GM21526 (cell line): ENCODE results near the gene SLC15A2.
"Not testable (repeated sequence)": the region's sequence is repeated elsewhere in the genome, so short reads cannot be mapped to it uniquely, and the experiment has no call there.

Experiments
- ATAC-seq: cut with Tn5 transposase; IDR thresholded peaks from one replicate; pipeline ENCODE4 v1.9.1; 2021; ENCODE audit warnings: moderate library complexity; ENCODE audit not compliant: unreplicated experiment, low FRiP score

The SLC15A2 gene, protein sequence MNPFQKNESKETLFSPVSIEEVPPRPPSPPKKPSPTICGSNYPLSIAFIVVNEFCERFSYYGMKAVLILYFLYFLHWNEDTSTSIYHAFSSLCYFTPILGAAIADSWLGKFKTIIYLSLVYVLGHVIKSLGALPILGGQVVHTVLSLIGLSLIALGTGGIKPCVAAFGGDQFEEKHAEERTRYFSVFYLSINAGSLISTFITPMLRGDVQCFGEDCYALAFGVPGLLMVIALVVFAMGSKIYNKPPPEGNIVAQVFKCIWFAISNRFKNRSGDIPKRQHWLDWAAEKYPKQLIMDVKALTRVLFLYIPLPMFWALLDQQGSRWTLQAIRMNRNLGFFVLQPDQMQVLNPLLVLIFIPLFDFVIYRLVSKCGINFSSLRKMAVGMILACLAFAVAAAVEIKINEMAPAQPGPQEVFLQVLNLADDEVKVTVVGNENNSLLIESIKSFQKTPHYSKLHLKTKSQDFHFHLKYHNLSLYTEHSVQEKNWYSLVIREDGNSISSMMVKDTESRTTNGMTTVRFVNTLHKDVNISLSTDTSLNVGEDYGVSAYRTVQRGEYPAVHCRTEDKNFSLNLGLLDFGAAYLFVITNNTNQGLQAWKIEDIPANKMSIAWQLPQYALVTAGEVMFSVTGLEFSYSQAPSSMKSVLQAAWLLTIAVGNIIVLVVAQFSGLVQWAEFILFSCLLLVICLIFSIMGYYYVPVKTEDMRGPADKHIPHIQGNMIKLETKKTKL

DNA sequence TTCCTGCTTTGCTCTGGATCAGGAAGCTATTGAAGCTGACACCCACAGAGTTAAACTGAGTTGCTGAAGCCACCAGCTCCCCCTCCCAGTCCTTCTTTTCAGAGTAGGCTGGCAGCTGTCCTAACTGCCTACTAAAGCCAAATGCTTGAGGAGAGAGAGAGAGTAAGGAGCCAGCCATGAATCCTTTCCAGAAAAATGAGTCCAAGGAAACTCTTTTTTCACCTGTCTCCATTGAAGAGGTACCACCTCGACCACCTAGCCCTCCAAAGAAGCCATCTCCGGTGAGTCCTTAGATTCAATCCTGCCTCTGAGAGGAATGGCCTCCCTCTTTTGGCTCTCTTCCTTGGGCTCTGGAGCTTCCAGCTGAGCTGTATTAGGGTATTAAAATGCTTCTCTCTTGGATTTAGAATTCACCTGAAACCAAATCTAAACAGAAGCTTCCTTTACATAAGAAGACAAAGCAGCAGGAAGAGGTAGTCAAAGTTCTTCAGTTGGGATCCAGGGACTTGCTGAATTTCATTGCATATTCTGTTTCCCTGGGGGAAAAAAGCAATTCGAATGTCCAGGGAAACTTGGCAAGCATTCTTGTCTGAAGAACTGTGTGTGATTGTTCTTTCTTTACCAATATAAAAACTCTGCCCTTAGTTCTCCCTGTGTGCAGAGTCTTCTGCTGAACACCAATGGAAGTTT is at the start of gene SLC15A2:
TSS of gene SLC15A2 (plus strand) at position 101 of the 690 bp plus-strand sequence. CDS start at position 177, 76 bp downstream.
- no peak for ATAC-seq

- no peak for ATAC-seq
Measured at GRCh38 chr3:121844892-121845291, 49.3 kb upstream of the SLC15A2 start.

GRCh38 chr3:121852256-121852655 is 41.9 kb upstream of the SLC15A2 start:
- no peak for ATAC-seq

DNA sequence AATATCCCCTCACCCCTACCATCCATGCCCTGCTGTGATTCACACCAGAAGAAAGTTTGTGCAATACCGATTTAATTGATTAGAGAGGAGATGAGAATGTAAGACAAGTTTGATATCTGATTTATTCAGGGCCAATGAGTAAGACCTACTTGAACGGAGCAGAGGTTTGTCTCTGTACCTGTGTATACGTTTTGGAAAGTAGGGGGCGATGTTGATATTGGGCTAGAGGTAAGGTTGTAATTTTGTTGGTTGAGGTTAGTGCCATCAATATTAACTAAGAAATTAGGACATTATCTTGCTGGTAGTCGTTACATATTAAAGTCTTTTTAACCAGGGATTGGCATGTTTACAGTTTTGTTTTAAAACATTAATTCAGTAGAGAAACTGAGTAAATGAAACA is 38.6 kb upstream of the SLC15A2 start:
- ATAC-seq = no peak

- ATAC-seq = not testable (repeated sequence)
Measured at GRCh38 chr3:121857778-121858177, 36.4 kb upstream of the SLC15A2 start.

- not testable (repeated sequence) for ATAC-seq
Measured at GRCh38 chr3:121863247-121863646, 31.0 kb upstream of the SLC15A2 start.

DNA sequence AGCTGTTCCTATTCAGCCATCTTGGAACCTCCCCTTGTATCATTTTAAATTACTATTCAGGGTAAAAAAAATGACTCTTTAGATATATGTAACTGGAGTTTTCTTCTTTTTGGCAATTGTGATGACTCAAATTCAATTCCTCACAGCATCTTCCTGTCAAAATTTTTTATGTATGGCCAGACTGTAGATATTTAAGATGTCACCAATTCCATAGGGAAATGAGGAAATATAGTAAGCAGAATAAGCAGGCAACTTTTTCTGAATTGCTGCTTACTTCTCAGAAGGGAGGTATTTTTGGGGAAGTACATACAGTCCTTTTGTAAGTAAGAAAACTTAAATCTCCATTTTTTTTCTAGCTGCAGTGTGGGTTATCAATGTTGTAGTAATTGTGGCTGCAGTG is 30.4 kb upstream of the SLC15A2 start:
- no peak for ATAC-seq

- ATAC-seq = no peak
Measured at GRCh38 chr3:121869736-121870135, 24.5 kb upstream of the SLC15A2 start.

- no peak for ATAC-seq
Measured at GRCh38 chr3:121870717-121871116, 23.5 kb upstream of the SLC15A2 start.

DNA sequence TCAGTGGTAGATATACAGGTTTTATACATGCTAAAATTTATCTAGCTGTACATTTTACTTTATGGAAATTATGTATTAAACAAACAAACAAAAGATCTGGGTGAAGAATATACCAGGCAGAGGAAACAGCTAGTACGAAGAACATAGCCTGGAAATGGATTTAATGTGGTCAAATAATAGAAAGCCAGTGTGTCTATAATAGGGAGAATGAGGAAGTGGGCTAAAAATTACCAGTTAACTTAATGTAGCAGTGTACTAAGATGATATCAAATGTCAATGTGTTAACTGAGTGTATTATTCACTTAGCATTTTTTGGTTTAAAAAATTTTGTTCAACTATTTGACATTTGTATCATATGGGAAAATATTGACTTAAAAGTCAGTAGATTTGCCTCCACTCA is 22.8 kb upstream of the SLC15A2 start:
- ATAC-seq = no peak

DNA sequence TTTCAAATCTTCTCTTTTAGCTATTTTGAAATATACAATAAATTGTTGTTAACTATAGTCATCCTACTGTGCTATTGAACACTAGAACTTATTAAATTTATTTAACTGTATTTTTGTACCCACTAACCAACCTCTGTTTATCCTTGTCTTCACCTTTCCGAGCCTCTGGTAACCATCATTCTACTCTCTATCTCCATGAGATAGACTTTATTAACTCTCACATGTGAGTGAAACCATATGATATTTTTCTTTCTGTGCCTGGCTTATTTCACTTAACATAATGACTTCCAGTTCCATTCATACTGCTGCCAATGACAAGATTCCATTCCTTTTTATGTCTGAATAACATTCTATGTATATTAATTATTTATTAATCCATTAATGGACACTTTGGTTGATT is 15.8 kb upstream of the SLC15A2 start:
- ATAC-seq = no peak

DNA sequence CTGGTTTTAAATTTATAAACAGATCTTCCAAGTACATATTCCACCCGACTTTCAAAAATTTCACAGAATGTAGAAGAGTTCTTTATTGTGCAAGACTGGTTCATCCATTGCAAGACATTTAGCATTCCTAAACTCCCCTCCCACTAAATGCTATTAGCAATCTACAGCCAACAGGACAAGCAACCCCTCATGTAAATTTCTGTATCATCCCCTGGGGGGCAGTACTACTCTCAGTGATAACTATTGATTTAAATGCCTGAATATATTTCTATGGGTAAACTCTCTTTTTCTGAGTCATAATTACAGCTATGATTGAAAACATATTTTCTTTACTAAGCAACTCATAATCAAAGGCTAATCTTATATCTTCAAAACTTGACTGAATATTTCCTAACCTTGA is 10.7 kb upstream of the SLC15A2 start:
- ATAC-seq = no peak

- no peak for ATAC-seq
Measured at GRCh38 chr3:121885386-121885785, 8.8 kb upstream of the SLC15A2 start.

GRCh38 chr3:121895121-121895520 is 920 bp downstream of the SLC15A2 start:
- no peak for ATAC-seq

DNA sequence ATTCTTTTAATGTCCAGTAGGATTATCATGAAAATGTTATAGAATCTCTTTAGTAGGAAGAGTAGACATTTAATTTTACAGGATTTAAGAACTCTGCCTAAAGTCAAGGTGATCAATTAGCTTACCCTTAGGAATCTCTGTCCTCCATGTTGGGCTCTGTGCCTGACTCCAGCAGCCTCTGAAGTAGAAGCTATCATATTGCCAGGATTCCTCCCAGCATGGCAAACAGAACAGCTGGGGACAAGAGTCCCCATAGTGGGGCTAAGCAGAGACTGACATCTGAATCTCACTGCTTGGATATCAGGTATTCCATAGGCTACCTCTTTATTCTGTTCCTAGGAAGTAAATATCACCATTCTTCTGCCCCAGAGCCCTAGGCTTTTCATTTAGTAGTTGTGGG is 1.5 kb downstream of the SLC15A2 start:
- ATAC-seq = no peak

DNA sequence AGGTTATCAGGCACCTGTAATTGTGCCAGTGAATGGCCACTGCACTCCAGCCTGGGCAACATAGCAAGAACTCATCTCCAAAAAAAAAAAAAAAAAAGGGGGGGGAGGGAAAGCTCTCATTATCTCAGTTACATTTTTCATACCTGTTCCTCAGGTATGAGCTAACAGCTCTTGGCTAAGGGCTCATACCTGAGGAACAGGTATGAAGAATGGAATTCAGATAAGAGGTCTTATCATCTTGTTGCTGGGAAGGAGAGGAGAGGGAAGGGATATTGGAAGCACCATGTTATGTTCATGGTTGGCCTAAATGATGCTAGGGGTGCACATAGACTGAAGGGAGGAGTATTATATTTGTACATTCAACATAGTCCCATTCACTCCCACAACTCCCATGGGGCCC is 2.6 kb downstream of the SLC15A2 start:
- ATAC-seq = no peak

DNA sequence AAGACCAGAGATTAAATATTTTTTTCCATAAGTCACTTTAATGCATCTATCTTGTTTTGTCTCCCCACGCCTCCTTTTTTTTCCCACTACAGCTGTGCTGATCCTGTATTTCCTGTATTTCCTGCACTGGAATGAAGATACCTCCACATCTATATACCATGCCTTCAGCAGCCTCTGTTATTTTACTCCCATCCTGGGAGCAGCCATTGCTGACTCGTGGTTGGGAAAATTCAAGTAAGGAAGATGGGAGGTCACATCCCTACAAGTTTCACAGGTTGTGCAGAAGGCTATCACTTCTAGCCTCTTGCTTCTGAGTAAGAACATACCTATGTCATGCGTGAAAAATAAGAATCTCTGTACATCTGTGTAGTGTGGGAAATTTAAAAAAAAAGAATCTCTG is 3.1 kb downstream of the SLC15A2 start:
- ATAC-seq = no peak

DNA sequence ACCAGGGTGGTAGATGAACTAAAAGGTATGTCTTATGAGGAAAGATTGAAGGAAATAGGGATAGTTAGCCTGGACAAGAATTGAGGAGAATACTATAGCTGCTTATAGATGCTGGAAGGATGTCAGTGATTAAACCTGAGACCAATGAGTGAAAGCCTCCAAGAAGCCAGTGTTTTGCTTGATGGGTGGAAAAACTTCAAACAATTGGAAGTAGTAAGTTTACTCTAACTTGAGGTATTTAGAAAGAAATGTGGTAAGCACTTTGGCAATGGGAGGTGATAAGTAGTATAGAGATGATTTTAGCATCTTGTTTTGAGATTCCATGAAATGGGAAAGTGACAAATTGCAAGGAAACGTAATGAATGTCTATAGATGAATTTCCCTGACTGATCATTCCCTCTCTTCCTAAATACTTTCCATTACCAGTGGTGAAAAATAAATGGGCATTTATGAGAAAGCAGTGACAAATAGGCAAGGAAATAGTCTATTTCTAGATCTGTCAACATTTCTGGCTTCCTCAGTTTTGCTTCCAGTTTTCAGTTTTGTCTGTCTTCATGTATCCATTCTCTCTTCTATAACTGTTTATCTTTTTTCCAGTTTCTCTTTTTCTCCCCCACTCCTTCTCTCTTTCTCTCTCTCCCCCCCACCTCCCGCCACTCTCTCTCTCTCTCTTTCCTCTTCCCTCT is 19.2 kb downstream of the SLC15A2 start:
- ATAC-seq = no peak

- ATAC-seq = no peak
Measured at GRCh38 chr3:121914081-121914998, 20.1 kb downstream of the SLC15A2 start.

- ATAC-seq = no peak
Measured at GRCh38 chr3:121916189-121916588, 22.0 kb downstream of the SLC15A2 start.
